NCI-H146 treated with DMSO at 0.1 percent for 48 hours (cell line): ENCODE results near the gene SLC26A2.

Experiments used
- DNase-seq: peaks from one replicate; lab custom pipeline; 2025; ENCODE audit not compliant: unreplicated experiment; lab: John Stamatoyannopoulos, UW

SLC26A2 gene

DNA sequence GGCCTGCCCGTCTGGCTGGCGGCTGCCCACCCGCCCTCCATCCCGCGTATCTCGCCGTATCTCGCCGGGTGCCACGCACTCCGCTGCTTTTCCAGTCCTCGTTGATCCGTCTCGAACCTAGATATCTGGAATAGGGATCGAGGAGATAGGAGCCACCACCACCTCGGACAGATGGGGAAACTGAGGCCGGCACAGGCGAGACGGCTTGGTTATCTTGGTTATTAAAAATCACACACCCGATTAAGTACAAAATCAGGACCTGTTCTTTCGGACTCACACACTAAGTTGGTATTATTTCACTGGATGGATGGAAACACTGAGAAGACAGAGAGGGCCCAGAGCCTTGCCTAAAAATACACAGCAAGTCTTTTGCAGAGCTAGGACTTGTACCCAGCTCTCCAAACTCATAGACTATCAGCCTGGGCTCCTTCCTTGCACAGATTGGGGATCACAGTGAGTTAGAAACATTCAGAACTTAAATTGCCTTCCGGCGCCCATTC lies 678 bp downstream of the SLC26A2 start:
- no peak for DNase-seq

DNA sequence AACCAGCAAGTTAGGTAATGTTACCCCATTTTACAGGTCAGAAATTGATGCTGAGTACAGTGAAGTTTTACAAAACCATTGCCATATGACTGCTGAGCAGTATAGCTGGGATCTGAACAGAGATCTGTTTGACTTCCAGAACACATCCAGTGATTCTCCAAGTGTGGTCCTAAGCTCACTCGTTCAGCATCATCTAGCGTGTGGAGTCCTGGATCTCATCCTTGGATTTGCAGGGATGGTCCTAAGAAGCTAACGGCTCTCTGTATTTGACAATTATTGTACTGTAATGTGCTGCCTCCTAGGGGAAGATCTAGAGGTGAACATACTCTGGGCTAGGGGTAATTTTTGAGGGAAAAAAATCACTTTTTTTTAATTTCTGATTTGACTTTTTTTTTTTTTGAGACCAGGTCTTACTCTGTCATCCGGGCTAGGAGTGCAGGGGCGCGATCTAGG lies 1.4 kb downstream of the SLC26A2 start:
- DNase-seq: no peak

DNA sequence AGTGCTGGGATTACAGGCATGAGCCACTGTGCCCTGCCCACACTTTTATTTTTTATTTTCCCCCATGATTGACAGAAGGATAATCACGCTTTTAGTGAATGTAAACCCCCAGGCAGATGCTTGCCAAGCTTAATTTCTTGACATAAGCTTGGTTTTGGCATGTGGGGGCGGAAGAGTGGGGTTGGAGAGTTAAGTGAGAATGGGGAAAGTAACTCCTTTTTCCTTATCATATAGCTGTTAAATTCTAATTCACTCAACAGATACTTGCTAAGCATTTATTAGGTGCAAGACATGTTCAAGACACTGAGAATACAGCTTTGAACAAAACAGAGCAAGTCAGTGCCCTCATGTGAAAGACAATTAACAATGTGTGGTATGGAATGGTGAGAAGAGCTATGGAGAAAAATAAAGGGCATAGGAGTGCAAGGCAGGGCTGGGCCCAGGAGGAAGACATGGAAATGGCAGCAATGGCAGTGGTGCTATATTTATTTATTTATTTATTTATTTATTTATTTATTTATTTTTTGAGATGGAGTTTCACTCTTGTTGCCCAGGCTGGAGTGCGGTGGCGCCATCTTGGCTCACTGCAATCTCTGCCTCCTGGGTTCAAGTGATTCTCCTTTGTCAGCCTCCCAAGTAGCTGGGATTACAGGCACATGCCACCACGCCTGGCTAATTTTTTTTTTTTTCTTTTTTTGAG lies 2.2 kb downstream of the SLC26A2 start:
- DNase-seq: no peak

GRCh38 chr5:149963729-149964128 lies 3.2 kb downstream of the SLC26A2 start:
- no peak for DNase-seq

- DNase-seq: no peak
Measured at GRCh38 chr5:149966946-149967345, 6.4 kb downstream of the SLC26A2 start.

GRCh38 chr5:149969181-149969930 lies 8.8 kb downstream of the SLC26A2 start:
- no peak for DNase-seq

GRCh38 chr5:149975409-149975808 lies 14.9 kb downstream of the SLC26A2 start:
- DNase-seq: no peak

DNA sequence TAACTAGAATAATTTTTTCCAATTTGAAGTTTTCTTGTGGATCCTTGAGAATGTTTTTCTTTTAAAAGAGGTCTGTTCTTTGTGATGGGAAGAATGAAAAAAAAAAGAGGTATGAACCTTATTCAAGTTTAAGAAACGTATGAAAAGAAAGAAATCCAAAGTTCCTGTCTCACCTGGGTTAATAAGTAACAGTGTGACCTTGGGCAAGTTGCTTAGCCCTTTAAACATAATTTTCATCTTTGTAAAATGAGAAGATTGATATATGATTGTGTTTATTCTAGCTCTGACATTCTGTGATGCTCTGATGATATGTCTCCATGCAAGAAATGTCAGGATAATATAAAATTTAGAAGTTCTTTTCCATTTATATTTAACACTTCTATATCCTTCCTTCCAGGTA lies 19.3 kb downstream of the SLC26A2 start:
- no peak for DNase-seq

GRCh38 chr5:149981206-149981605 lies 20.6 kb downstream of the SLC26A2 start:
- DNase-seq: no peak

GRCh38 chr5:149982505-149982904 lies 21.9 kb downstream of the SLC26A2 start:
- DNase-seq: no peak

DNA sequence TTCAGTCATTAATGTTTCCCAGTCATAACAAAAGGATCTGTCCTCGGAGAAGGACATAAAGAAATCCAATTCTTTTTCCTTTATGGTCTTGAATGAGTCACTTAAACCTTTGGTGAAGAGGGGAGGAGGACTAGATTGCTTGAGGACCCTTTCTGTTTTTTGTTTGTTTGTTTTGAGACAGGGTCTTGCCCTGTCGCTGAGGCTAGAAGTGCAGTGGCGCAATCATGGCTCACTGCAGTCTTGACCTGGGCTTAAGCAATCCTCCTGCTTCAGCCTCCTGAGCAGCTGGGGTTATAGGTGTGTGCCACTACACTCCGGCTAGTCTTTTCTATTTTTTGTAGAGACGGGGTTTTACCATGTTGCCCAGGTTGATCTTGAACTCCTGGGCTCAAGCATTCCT lies 27.6 kb downstream of the SLC26A2 start:
- DNase-seq: no peak

- peak; percentile 41 for DNase-seq
Measured at GRCh38 chr5:149990518-149991376, 30.2 kb downstream of the SLC26A2 start.

DNA sequence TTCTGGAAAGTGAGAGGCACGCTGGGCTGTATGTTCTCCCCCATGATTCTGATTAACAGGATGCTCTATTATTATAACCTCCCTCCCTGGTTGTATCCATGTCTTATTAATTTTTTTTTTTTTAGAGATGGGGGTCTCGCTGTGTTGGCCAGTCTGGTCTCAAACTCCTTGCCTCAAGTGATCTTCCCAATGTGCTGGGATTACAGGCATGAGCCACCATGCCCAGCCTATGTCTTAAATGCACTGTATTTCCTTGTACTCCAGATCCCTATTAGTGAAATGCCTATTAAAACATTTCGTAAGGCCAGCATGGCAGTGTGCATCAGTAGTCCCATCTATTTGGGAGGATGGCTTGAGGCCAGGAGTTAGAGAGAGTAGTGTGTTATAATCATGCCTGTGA lies 32.9 kb downstream of the SLC26A2 start:
- no peak for DNase-seq

DNA sequence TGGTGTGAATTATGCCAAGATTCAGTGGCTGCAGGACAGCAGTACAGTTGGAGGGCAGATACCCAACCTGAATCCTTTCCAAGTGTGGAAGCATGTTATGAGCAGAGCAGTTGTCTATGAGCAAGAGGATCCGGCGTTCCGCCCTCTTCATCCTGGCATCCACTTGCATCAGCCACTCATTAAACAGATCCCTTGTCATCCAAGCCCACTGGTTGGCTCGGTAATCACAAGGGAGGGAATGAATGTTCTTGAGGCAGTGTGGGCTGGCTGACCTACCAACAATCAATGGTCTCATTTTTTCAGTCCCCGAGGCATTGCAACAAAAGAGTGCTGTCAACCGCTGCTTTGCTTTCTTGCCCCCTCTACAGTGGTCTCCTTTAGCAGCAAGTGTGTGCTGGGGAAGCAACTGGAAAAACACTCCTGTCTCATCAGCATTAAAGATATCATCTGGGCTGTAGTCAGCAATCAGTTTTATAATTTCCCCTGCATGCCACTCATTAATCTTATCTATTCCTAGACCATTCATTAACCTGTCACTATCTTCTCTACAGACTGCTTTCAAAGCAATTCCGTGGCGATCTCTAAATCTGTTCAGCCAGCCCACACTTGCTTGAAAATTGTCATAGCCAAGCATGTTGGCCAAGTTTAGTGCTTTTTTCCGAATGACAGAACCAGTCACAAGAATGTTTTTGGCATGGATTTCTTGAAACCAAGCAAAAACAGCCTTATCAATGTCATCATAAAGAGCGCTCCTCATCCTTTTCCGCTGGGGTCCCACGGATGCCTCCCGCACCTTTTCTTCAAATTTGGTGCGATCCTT lies 35.0 kb downstream of the SLC26A2 start:
- DNase-seq: no peak

DNA sequence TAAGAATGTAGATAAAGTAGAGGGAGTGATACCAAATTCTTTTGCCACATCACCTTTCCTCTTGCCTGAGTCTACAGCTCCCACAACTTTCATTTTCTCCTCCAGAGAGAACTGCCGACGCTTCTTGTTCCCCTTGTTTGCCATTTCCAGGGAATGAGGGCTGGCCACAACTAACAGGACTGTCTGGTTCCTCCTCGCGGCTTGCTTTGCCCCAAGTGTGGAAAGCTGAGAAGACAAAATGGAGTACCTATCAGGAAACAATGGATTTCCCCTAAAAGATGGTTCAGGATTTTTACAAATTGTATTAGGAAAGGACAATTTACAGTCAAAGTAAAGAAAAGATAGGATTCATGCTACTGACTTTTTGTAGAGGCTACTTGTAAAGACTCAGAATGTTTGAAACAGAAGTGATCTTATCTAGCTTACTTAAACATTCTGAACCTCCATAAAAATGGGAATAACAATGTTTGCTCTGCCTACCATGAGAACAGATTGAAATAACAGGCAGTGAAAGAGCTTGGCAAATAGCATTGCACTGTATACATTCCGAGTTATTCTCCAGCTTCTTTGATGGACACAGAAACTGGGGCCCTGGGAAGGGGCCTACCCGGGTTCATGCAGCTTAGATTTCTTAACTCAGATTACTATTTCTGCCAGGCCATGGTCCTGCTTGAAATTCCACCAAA lies 35.8 kb downstream of the SLC26A2 start:
- DNase-seq: no peak

DNA sequence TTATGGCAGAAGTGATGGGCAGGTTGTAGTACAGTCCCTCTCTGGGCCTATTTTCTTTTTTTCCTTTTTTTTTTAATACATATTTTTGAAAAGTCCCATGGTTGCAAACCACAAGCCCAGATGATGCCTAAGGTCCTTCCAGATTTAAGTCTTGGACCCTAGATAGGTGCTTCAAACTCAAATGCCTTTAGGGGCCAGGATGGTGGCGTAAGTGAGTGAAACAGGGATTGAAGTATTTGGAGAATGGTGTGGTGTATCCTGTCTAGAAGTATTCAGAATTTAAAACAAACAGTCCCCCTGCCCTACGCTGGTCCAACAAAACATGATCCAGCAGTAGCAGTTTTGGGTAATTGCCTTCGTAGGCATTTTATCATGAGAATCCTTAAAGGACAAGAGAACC lies 37.7 kb downstream of the SLC26A2 start:
- DNase-seq: no peak

GRCh38 chr5:149999359-149999758 lies 38.8 kb downstream of the SLC26A2 start:
- no peak for DNase-seq

- no peak for DNase-seq
Measured at GRCh38 chr5:149999866-150000255, 39.3 kb downstream of the SLC26A2 start.

GRCh38 chr5:150000256-150000989 lies 39.9 kb downstream of the SLC26A2 start, which contains the start of the genes HMGXB3 and TIGD6:
HMGXB3 (plus strand) TSS chr5:150000739; CDS start chr5:150004853, 4,114 bp downstream.
TIGD6 (minus strand) TSS chr5:150000654; CDS start chr5:149996348, 4,306 bp downstream.
- peak; percentile 75 for DNase-seq
